GM21723 (cell line): ENCODE results near the gene VASH2.
A peak's percentile ranks its signal among the peaks of the same experiment; 100 is the strongest.
"Not testable (repeated sequence)": the region's sequence is repeated elsewhere in the genome, so short reads cannot be mapped to it uniquely, and the experiment has no call there.

ENCODE experiments used
- ATAC-seq: cut with Tn5 transposase; IDR thresholded peaks from one replicate; pipeline ENCODE4 v1.9.1; 2021; ENCODE audit warnings: mild to moderate bottlenecking, moderate library complexity; ENCODE audit not compliant: unreplicated experiment

The VASH2 gene

DNA sequence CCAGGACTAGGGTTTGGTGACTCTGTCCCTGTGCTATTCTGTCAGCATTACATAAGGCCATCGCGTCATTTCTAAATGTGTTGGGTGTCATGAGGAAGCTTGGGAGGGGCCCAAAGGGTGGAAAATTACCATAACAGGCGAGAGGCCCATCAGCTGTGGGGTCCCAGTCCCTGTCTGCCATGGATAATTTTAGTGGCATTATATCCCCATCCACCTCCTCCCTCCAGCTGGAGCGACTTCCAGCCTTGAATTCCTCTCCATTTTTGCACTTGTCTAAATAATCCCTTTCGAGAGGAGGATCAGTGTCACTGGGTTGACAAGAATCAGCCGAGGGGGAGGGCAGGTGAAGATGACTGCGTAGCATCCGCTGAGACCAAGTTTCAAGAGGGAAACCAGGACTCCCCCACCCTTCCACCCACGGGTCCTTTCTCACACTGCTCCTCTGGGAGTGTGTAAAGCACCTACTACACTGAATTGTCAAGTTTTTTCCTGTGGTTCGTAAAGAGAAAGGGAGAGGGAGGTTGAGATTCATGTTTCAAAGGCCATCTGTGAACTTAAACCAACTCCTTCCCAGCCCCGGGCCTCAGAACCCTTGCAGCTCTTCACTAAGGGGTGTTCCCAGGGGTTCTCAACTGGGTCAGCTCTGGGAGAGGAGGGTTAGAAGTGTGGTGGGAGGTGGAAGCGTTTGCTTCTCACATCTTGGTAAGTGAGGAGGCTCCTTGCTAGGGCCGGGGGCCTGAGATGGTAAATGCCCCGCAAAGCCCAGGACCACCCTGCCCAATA is 29.2 kb downstream of the VASH2 start:
- ATAC-seq = peak; percentile 80

DNA sequence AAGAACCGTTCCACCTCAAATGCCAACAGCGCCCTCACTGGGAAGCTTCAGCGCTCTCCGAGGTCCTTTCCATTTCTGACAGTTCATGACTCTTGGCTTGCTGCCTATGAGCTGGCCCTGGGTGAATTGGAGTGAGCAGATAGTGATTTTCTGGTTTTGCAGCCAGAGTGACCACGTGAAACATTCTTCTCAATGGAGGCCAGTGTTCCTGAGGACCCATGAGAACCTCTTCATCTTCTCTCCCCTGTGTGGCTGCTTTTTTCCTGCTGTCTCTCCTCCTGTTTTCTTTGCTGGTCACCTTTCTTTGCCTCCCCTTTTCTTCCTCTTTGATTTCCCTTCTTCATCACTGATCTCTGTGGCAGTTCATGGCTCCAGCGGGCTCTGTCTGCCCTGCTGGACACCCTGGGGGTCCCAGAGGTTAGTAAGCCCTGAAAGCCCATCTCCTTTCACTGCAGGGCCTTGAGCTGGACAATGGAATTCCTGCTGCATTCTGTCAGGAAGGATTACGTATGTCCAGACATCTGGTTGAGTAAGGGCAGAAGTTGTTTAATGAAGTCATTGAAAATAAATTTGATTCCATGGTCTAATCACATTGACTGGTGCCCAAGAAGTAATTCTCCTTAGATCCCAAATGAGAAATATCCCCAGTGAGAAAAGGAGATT is 29.9 kb downstream of the VASH2 start:
- ATAC-seq = no peak

DNA sequence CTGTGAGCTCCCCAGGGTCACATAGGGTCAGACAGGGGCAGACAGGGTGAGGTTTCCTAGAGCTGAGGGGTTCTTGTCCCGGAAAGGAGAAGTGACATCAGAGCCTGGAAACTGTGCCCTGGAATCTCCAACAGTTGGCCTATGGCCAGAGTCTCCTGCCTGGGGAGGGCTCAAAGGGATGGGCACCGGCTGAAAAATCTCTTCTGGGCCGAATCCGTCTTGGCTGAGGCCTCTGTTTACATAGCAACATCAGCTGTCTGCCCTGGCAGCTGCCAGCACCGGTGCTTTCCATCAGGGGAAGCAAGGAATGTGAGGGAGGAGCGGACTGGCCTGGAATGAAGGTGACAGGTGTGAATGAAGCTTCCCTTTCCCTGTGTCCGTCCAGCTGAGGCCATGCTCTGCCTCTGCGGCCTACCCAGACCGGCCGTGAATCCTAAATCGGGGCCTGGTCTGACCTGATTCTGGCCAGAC is 30.7 kb downstream of the VASH2 start:
- no peak for ATAC-seq

DNA sequence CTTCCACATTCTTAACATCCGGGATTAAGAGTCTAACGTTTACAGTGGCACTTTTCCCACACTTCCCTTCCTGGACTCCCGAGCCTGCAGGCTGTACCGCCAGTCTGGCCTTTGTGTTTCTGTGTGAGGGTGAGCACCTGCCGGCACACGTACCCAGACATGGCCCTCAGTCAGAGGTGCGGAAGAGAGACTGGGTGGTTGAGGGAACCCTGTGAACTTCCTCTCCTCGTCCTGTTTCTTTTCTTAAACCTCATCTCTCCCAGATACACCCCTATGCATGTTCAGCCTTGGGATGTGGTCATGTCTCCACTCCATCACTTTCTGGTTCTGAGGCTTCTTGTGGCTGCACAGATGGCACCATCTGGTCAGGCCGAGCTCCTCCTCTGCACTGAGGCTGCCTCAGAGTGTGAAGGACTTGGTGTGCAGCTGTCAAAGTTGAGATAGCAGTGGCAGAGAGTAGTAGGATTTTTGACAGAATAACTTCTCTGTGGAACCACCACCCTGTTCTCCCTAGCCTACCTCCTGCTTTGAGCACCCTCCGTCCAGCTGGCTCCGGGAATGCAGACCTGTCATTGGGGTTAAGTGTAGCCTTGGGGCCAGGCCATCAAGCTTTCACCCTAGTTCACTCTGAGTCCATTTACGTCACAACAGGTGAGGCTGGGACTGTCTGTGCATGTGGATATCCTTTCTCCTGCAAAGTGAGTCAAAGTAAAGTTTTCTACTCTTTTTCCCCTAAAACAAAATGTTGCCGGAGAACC is 31.4 kb downstream of the VASH2 start:
- ATAC-seq = peak; percentile 70

DNA sequence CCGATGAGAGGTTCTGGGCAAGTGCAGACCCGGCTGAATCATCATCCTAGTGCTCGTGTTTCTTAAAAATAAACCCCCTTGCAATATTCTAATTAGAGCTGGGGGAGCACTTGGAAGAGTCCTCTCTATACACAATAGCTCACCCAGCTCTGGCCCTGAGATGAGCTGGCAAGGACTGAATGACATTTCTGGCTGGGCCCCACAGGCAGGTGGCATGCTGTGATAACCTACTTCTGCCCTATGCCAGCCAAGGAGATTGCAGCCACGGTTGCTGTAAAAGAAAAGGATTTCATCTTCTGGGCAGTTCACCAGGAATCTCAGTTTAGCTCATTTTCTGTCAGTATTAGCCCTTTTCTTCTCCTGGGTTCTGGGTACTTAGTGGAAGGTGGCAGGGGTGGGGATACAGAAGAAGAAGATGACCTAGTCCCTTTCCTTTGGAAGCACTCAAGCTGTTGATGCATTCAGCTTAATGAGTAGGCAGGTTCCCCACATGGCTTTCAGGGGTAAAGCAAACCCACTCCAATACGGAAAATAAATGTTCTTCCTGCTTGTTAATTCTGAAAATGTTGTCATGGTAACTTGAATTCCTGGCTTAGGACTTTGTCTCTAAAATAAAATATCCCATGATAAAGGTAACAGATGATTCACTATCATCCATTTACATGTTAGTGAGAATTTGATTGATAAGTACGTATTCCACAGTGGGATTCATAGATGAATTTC is 32.2 kb downstream of the VASH2 start:
- no peak for ATAC-seq

DNA sequence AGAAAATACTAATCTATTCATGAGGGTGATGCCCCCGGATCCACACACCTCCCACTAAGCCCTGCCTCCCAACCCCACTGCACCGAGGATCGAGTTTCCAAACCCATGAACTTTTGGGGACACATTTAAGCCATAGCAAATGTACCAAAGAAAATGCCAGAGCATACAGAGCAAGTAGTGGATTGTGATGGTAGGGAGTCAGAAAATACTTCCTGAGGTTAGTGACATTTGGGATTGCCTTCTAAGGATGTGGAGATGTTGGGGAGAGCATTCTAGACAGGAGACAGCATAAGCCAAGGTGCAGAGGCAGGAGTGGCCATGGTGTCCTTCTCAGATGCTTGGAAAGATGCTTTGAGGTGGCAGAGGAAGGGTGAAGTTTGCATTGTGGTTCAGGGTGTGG is 33.1 kb downstream of the VASH2 start:
- no peak for ATAC-seq

DNA sequence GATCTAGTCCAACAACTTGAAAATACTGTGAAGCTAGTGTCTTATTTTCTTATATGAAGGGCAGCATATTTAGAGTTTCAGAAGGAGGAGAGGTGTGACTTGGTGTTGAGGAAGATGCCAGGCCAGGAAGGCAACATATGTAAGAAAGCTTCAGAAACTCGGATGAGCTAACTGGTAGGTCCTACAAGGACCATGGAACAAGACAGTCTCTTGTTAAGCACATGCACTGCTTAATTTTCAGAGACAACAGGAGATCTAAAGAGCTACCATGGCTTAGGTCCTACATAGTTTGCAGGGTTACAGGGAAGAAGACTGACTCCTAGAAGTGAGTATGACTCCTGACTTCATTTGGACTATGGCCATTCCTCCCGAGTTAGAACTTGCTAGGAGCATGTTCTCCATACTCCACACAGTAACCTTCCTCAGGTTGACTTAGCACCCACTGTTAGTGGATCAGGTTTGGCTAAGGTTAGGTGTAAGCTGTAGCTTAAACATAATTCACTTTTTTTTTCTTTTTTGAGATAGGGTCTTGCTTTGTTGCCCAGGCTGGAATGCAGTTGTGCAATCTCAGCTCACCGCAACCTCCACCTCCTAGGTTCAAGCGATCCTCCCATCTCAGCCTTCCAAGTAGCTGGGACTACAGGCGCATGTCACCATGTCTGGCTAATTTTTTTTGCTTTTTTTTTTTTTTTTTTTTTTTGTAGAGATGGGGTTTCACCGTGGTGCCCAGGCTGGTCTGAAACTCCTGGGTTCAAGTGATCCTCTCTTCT is 34.4 kb downstream of the VASH2 start:
- ATAC-seq = no peak

DNA sequence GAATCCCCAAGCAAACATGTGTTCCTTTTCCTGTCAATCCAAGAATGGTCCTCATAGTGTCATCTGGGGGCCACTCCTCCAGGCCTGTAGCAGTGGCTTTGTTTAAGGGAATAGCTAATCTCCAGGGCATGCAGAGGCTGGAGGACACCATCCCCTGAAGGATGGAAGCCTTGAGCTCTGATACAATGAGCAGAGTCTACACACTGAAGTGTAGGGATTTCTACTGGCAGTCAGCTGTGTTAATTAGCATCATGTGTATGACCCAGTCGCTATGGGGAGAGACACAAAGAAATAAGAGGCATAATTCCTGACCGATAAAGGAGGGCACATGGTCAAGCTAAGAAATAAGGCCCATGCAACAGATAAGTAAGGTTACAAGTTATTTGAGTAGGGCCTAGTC is 36.2 kb downstream of the VASH2 start:
- no peak for ATAC-seq

DNA sequence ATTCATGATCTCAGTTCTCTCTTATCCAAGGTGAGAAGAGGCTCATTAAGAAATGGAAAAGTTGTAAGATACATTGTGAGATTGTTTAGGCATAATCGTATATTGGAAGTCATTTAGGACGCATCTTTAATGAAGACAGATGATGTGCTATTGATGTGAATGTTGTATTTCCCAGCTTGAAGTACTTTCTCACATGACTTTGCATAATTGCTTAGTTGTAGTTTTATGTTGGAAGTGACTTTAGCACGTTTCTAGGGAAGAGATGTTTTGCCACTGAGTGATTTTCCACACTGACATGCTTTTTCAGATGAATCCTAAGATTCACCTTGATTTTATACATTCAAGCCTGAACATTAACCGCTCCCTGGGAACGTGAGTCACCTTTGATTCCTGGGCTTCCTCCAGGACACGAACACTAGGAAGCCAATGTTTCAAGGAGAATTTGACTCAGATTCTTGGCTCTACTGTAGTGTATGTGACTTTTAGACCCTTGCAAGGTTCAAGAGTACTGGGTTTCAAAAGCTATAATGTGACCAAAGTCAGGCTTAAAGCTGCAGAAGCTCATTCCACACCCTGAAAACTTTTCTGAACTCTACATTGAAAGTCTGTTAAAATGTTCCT is 37.5 kb downstream of the VASH2 start:
- ATAC-seq = no peak

DNA sequence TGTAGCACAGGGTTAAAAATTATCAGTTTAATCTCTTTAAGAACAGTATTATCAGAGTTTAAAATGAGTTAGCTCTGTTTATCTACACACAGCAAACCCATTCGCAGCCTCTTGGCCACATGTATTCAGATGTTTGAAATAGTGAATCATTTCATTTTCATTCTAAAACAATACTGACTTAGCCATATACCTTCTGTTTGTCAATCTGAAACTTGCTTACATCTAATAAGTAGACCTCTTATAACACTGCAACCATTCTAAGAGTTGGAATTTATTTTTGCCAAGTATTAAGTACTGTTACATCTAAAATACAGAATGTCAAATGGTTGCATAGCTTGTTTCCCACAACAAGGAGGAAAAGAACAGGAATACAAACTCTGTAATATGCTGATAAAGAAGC is 39.9 kb downstream of the VASH2 start:
- no peak for ATAC-seq

DNA sequence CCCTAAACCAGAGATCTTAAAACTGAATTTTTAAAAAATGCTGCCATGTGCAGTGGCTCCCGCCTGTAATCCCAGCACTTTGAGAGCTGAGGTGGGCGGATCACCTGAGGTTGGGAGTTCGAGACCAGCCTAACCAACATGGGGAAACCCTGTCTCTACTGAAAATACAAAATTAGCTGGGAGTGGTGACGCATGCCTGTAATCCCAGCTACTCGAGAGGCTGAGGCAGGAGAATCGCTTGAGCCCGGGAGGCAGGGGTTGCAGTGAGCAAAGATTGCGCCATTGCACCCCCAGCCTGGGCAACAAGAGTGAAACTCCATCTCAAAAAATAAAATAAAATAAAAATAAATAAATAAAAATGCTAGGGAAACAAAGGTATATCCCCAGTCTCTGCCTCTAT is 43.6 kb downstream of the VASH2 start:
- not testable (repeated sequence) for ATAC-seq

DNA sequence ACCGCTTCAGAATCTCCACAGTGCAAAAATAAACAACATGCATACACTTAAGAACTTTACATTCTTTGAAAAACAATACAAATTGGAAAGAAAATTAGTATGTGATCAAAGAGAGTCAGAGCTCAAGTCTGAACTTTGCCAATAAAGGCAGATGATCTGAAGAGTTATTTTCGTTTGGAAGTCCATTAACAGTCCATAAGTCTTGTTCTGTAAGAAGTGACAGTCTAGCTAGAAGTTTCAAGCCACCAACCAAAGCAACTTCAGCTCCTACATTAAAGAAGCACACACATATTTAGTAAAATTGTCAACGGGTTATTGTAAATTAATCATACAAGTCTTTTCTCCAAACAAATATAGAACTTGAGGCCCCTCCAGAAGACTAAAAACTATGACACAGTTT is 44.6 kb downstream of the VASH2 start:
- ATAC-seq = no peak

DNA sequence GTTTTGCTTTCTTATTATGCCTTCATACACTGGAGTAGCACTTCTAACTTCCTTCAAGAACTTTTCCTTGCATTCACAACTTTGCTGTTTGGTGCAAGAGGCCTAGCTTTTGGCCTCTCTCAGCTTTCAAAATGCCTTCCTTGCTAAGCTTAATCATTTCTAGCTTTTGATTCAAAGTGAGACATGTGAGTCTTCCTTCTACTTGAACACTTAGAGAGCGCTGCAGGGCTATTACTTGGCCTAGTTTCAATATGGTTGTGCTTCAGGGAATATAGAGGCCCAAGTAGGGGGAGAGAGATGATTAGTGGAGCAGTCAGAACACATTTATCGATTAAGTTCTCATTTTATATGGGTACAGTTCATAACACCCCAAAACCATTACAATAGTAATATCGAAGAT is 52.9 kb downstream of the VASH2 start:
- ATAC-seq = no peak

DNA sequence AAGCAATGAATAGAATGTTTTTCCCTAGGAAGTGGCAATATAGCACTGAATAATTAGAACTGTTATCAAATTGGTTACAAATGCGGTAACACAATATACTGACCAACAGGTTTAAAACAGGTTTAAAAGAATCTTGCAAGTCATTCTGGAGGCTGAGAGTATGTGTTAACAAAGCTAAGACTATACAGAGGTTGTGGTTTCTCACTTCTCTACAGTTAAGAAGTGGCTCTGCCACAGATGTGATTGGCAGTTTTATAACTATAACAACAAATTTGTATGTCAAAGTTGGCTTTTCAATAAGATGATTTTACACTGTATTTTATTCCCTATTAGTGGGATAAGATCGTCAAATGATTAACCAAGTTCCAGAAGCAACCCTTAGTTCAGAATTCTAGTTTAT is 58.2 kb downstream of the VASH2 start:
- peak; percentile 74 for ATAC-seq

DNA sequence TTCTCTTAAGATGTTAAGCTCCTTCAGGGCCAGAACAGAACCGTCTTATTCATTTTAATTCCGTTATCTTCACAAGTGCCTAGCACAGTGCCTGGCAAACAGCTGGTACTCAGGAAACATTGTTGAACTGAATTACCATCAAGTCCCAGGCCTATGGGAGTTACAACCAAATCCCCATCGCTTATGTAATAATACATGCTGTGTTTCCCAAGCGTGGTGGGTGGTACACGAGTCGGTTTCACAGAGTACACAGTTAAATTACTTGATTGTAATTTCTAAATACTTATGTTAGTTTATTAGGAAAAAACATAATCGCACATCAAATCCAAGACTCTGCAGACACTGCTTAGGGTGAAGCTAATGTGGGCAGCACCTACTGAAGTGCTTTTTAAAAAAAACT is 64.3 kb downstream of the VASH2 start:
- no peak for ATAC-seq

DNA sequence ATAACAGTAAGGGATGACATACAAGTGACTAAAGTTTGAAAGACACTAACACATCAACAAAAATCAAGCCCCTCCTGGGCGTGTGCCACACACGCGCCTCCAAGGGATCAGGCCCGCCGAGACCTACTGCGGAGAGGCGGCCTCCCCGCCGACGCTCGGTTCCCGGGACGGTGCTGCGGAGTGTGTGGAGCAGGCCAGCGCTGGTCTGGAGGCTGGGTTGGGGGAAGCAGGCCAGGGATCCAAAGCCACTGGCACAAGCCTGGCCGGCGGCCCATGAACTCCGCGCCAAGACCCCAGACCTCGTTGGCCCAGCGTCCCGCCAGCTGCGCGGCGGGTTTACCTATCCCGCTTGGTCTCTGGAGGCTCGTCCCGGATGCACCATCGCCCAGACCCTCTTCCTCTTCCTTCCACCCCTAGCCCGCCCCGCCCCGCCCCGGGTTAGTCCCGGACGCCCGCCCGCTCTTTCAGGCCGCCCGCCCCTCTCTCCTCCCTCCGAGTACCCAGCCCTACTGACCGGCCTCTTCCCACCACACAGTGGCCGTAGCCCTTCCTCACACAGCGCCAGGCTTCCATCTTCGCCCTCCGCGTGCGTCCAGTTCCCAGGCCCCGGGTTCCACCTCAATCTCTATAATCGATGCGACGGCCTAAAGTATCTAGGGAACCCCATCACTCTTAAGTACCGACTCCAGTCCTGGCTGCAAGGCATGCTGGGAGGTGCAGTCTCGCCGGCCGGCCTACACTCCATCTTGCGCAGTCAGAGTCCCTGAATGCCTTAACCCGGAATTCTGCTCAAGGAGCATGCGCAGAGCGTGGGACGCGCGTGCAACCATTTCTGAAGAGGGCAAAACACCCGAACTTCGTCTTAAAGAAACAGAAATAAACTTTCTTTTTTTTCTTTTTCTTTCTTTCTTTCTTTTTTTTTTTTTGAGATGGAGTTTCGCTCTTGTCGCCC is 65.0 kb downstream of the VASH2 start, which contains the start of gene ANGEL2:
Gene ANGEL2, minus strand, starts transcription at position 769 of the 952 bp plus-strand sequence. Its CDS starts 196 bp downstream, at position 573.
- peak; percentile 94 for ATAC-seq

DNA sequence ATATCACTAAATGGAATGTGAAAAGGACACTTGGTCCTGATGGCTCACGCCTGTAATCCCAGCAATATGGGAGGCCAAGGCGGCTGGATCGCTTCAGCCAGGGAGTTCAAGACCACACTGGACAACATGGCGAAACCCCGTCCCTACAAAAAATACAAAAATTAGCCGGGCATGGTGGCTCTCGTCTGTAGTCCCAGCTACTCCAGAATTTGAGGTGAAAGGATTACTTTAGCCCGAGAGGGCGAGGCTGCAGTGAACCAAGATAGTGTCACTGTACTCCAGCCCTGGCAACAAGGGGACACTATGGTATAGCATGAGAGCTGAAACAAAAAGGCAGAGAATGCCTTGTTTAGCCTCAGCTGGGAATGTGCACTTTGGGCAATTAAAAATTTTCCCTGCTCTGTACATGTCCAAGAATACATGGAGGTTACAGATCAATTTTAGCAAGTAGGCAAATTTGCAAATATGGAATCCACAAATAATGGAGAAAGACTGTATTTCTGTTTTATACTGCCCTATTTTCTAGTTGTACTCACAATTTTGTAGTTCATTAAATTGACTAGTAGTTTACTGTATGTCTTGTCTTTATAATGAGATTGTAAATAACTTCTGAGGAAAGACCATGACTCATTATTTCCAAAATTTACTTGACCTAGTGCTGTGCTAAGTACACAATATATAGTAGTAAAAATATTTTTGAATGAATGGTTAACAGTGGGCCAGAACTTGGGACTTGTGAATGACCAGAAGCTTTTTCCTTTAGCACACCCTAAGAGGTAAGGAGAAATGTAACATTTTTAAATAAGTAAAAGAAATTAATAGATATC is 67.3 kb downstream of the VASH2 start:
- ATAC-seq = no peak

DNA sequence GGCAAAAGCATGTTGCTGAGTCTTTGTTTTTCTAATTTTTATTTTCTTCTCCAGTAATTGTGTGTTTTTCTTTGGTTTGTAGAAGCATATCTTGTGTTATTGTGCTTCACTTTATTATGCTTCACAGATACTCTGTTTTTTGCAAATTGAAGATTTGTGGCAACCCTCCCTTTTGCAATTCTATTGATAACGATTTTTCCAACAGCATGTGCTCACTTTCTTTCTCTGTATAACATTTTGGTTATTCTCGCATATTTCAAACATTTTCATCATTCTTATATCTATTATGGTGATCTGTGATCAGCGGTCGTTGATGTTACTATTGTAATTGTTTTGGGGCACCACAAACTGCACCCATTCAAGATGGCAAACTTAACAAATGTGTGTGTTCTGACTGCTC is 69.1 kb downstream of the VASH2 start:
- ATAC-seq = no peak
